ENCODE results near the gene TPT1.

DNA sequence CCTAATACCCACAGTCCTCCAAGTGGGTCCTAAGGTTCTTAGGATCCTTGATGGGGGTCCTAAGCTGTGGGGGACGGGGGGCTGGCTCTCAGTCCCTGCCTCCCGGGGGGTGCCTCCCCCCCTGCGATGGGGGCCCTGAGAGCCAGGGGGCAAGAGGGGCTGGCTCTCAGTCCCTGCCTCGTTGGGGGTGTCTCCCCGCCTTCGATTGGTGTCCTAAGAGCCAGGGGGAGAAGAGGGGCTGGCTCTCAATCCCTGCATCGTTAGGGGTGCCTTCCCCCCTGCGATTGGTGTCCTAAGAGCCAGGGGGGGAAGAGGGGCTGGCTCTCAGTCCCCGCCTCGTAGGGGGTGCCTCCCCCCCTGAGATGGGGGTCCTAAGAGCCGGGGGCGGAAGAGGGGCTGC lies 40.2 kb upstream of the TPT1 start:
- TF ChIP-seq, protein P1, sequence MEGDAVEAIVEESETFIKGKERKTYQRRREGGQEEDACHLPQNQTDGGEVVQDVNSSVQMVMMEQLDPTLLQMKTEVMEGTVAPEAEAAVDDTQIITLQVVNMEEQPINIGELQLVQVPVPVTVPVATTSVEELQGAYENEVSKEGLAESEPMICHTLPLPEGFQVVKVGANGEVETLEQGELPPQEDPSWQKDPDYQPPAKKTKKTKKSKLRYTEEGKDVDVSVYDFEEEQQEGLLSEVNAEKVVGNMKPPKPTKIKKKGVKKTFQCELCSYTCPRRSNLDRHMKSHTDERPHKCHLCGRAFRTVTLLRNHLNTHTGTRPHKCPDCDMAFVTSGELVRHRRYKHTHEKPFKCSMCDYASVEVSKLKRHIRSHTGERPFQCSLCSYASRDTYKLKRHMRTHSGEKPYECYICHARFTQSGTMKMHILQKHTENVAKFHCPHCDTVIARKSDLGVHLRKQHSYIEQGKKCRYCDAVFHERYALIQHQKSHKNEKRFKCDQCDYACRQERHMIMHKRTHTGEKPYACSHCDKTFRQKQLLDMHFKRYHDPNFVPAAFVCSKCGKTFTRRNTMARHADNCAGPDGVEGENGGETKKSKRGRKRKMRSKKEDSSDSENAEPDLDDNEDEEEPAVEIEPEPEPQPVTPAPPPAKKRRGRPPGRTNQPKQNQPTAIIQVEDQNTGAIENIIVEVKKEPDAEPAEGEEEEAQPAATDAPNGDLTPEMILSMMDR (IDR thresholded peaks at IDR 0.05), result no peak
- no peak for TF ChIP-seq POLR2A (IDR thresholded peaks at IDR 0.05; ENCODE audit: low read depth)
- TF ChIP-seq POLR2AphosphoS5 (IDR thresholded peaks at IDR 0.05), result no peak

Measured in esophagus muscularis mucosa (tissue), 3 donors.